HG03575 (cell line): ENCODE data around the gene PRDM16.

Experiments
- ATAC-seq: cut with Tn5 transposase; IDR thresholded peaks from one replicate; pipeline ENCODE4 v1.9.1; 2021; ENCODE audit not compliant: unreplicated experiment, insufficient number of reproducible peaks, low FRiP score; ENCODE audit errors: extremely low read depth

Gene PRDM16

DNA sequence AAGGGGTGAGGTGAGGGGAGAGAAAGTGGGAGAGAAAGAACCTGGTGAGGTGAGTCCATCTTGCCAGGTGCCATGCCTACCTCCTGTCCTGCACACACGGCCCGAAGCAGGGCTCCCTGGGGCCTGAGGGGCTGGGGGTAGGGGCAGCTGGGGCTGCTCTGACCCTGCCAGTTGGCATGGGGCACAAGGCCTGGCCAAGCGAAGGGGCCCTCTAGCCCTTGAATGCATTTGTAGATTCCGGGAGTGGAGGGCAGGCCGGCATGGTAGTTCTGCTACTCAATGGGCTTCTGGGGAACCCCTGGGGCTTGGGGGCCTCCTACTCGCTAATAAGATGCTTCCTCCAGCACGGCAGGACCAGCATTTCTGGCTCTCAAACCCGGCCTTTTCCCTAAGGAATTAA, 3.6 kb upstream of the PRDM16 start:
- ATAC-seq, result no peak

DNA sequence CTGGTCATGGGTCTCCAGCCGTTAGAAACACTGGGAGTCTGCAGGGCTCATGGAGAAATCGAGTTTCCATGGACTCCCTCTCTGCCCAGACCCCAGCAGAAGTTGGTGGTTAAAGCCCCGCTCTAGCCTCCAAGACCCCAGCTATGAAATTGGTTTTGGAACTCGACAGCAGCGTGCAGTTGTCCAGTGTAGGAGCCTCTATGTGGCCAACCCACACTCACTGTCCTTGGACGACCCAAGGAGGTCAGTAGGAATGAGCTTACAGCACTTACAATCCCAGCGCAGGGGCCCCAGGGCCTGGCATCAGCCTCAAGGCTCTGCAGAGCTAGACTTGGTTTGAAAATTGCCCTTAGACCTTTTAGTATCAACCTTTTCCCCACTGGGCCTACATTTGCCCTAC, 3.2 kb upstream of the PRDM16 start:
- no peak for ATAC-seq

DNA sequence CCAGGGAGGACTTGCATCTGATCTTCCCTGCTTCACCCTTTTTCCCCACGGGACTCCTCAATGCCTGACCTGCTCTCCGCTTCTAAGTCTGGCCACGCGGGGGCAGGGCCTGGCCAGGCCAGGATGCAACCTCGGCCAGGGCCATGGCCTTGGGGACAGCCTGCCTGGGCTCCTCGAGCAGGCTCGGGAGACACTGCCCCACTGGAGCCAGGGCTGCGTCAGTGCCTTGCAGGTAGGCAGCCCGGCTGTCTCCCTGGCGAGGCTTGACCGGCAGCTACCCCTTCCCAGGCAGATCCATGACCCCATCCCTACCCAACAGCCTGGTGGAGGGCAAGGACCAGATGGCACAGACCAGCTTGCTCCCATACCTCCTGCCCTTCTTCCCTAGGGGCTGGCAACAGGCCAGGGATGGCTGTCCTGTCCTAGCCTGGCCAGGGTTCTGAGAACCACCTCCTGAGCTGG, 2.7 kb upstream of the PRDM16 start:
- no peak for ATAC-seq

DNA sequence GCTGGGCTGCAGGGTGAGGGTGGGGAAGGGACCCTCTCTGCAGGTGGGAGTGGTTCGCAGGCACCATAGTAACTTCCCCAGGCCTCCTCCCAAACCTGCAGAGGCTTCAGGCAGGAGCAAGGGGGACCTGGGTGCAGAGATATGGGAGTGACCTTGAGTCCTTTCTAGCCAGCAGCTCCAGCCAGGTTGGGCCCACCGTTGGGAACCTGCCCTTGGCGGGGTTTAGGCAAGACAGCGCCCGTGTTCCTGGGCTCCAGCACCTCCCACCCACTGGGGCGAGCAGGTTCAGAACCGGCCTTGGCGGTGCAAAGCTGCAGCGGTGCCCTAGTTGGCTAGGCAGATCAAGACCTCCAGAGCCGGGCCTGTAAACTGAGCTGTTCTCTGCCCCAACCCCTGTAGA, 2.2 kb upstream of the PRDM16 start:
- no peak for ATAC-seq

DNA sequence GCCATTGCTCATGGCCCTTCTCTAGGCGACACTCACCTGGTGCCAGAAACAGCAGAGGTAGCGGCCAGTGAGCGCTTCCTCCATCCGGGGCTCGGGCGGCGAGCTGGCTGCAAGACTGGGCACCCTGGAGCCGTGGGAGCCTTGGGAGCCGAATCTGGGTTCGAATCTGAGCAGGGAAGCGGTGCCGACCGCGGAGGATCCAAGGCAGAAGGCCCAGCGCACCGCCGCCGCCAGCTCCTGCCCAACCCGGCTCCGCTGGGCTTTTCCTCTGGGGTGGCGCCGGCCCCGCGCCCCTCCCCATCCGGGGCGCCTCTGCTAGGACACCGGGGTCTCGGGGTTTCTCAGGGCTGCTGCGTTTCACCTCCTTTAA, 1.7 kb upstream of the PRDM16 start:
- no peak for ATAC-seq

DNA sequence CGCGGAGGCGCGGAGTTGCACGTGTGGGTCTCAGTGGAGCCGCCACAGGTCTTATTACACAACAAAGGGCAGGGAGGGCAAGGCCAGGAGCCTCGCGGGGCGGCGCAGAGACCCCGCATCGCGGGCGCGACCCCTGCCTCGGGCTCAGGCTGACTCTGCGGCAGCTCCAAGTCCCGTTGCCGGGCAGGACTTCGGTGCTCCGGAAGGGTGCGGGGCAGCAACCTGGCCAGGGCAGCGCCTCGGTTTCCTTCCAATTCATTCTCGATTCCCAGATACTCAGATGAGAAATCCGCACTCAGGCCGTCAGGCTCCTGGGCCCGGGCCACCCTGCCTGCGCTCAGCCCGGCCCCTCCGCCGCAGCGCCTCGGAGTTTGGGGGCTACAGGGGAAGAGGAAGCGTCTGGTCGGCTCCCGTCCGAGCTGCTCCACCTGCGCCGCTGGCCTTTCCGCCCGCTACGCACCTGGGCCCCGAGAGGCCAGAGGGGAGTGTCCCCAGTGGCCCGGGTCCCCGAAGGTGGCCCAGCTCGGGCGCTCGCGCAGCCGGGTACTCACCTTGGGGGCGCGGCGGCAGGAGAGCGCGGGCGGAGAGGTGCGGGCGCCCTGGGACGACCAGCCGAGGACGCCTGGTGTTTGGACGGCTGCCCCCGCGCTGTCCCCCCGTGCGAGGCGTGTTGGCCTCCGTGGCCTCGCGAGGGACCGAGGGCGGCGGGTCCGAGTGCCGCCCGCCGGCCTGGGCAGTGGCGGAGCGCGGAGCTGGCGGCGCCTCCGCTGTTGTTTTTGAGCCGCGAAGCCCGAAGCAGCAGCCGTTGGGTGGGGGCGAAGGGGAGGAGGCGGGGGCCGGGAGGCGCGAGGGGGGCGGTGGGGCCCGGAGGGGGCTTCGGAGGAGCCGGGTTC, 1.1 kb upstream of the PRDM16 start:
- ATAC-seq, result no peak

DNA sequence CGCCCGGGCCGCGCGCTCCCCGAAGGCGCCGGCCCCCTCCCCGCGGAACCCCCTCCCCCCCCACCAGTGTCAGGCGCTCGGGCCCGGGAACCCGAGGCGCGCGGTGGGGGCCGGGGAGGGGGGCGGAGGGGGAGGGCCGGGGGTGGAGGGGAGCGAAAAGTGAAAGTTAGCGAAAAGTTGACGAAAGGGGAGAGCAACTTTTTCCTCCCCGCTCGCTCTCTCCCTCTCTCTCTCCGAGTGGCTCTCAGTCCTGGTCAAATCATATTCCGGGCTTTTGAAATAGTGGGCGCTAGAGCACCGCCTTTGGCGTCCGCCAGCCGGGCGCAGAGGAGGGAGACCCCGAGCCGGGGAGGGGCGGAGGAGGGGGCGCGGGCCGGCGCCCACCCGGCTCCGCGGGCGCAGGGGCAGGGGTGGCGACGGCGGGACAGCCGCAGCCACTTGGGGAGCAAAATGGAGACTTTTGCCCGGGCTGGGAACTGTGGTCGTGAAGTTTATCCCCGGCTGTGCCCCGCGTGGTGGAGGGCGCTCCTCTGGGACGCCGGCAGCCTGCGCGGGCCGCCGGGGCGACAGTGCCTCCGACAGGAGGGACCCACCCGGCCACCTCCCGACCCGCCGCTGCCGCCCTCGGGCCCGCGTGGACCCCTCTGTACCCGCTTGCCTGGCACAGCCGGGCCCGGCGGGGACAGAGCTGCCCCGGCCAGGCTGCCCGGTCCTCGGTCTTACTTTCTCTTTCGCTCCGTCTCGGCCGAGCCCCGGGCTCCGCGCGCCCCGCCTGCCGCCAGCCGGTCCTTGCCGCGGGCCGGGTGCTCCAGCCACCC, 697 bp downstream of the PRDM16 start:
- ATAC-seq, result no peak

DNA sequence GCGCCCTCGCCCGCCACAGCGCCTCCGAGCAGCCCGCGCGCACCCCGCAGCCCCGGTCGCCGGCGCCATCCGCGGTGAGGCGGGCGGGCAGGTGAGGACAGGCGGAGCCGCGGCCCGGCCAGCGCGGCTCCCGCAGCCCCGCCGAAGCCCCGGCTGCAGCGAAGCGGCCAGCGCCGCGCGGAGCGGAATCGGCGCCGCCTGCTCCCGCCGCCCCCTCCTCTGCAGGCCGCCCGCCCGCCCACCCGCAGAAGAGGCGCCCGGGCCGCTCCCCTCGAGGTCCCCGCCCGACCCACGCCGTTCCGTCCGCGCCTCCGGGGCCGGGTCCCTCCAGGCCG, 1.3 kb downstream of the PRDM16 start:
- ATAC-seq, result no peak

DNA sequence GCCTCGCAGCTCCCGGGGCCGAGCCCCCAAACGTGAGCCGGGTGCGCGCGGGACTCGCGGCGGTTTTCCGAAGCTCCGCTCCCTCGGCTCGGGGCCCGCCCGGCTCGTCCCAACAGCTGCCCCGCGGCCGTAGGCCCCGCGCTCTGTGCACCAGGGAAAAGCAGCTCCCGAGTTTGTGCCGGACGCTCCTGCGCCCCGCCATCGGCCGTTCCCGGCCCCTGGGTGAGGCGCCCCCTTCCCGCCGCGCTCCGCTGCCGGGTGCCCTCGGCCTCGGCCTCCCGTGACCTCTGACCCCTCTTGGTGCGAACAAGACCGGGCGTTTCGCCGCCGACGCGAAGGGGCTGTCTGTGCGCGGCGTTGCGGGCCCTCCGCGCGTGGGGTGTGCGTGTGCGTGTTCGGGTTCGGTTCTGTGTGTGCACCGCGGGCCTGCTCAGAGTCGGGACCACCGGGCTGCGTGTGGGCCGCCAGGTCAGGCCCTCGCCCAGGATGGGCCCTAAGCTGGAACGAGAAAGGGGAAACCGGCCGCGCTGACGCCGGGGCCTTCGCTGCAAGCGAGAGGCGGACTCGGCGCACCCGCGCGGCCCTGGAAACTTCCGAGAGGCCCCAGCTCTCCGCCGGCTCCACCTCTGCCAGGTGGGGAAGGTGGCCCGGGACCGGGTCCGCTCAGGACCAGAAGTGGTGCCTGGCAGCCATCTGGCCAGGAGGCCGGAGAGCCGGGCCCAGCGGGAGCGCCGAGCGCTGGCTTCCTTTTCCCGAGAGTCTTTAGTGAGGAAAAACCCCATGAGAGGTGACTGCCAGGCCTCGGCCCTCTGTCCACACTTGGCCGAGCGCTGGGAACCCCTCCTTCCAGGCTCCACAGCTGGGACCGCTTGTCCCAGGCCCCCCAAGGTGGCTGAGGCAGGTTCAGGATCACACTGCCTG, 1.9 kb downstream of the PRDM16 start:
- no peak for ATAC-seq

DNA sequence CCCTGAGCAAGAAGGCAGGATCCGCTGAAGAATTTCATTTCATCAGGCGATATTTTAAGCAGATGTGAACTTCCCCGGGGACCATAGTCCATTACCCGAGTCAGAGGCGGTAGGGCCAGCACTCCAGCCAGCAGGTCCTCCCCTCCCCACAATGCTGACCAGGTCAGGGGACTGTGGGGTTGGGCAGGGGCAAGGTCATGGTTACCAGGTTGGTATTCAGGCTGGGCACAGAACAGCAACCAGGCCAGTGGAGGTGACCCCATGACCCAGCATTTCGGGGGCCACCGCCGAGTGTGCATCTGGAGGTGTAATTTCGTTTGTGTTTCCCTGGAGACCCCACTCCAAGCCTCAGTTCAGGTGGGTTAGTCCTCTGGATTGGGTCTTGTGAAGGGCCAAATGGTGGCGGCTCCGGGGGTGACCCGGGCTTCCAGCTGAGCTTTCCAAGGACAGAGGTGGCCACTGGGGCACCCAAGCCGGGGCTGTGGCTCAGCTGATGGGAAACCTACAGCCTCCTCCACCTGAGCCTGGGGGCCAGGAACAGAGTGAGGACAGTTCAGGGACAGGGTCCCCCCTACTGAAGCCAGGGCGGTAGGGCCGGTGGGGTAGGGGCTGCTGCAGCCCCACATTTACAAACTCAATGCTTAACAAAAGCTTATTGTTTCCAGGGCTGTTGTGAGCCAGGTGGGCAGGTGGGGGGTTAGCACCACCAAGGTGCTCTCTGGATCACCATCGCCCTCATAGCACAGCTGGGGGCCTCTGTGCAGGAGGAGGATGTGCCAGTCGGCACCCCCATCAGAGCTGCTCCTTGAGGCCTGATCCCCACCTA, 2.8 kb downstream of the PRDM16 start:
- ATAC-seq, result no peak

DNA sequence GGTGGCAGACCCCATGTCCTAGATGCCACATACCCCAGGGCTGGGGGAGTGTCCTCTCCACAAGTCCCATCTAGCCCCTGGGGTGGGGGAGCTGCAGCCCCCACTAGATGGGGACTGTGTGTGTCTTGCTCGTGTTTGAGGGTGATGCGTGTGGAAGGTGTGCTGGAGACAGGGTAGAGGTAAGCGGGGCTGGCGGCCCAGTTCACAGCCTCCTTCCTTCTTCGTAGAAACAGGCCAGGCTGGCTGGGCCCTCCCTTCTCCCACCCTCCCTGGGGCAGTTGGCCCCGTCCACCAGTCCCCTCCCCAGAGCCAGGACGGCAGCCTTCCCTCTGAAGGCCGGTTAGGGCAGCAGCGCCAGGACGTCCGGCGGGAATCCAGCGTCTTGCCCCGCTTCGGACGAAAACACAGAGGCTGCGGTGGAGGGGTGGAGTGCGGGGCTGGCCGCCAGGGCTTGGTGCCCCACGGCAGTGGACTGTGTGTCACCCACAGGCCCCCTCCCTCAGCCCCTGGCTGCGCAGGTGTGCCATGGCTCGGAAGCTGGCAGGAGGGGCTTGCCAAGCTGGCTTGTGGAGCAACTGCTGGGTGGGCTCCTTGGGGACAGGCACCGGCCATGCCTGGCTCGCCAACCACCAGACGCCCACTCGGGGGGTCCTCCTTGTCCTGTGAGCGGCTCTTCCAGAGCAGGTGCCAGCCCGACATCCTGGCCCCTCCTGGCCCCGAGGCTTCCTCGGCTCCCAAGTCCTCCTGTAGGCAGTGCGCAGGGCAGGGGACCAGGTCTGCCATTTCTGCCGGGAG, 3.6 kb downstream of the PRDM16 start:
- no peak for ATAC-seq

DNA sequence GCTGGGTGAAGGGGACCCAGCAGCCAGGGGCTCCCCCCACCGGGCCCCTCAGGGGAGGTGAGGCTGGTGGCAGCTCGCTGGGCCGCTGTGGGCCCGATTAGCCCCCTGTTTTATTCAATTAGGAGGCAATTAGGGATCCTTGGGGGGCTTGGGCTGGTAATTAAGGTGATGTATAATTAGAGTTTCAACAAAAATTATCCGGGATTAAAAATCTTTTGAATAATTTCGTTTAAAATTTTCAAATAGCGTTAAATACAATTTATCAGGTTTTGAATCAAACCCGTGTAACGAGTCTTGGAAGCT, 4.1 kb downstream of the PRDM16 start:
- ATAC-seq, result no peak

DNA sequence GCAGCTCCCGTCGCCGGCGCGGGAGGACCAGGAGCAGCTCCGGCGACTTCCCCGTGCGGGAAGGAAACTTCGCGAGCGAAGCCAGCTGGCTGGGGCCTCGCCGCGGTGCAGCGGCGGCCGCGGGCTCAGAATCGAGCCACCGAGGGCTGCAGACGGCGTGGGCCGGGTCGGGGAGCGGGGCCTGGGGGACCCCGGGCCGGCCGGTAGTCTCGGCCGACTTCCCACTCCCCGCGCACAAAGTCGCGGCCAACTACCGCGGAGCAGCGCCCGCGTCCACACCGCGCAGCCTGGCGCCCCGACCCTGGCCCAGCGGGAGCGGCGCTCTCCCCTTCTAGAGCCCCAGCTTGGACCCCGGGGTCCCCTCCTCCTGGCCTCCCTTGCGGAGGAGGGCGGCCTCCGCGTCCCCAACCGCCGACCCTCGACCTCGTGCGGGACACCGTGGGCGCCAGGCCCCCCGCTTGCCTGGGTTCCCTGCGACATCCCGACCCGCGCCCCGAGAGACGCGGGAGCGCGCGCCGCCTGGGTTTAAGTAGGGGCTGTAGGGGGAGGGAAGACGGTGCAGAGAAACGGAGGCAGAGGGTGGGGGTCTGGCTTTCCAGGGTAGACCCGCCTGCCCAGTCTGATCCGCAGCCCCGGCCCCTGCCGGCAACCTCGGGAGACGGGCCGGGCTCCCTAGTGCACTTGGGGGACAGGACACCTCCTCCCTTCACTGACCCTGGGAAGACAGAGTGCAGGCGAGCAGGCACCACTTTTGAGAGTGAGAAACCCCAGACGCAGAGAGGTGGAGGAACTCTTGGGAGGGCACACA, 4.7 kb downstream of the PRDM16 start:
- no peak for ATAC-seq

DNA sequence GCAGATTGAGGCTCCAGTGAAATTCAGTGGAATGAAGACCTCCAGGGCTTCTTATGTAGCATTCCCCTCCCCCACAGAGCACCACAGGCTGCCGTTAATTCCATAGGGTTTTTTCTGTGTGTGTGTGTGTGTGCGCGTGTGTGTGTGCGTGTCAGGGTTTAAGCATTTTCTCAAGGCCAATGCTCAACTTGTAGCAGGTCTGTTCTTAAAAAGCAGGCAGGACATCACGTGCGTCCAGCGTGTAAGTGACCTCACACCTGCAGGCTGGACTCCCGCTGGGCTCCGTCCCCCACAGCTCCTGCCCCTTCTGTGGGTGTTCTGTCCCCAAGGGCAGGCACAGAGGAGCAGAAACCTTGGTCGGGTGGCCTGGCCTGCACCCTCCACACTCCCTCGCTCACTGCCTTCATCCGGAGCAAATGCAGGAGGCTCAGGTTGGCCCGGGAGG, 5.3 kb downstream of the PRDM16 start:
- no peak for ATAC-seq

DNA sequence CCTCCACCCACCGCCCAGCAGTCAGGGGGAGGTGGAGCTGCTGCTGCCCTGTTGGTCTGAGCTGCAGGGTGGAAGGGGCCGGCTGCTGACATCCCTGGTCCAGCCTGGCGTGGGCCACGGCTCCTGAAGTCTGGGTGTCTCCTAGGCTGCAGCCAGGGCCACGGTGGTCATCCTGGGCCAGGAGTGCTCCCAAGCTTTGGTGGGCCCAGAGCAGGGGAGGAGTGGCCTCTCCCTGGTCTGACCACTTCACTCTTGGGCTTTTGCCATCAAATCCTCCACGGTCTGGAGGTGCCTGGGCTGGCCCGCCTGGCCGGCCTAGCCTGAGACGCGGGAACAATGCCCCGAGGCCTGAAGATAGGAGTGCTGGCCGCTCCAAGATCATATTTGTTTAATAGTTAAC, 5.8 kb downstream of the PRDM16 start:
- ATAC-seq, result no peak

DNA sequence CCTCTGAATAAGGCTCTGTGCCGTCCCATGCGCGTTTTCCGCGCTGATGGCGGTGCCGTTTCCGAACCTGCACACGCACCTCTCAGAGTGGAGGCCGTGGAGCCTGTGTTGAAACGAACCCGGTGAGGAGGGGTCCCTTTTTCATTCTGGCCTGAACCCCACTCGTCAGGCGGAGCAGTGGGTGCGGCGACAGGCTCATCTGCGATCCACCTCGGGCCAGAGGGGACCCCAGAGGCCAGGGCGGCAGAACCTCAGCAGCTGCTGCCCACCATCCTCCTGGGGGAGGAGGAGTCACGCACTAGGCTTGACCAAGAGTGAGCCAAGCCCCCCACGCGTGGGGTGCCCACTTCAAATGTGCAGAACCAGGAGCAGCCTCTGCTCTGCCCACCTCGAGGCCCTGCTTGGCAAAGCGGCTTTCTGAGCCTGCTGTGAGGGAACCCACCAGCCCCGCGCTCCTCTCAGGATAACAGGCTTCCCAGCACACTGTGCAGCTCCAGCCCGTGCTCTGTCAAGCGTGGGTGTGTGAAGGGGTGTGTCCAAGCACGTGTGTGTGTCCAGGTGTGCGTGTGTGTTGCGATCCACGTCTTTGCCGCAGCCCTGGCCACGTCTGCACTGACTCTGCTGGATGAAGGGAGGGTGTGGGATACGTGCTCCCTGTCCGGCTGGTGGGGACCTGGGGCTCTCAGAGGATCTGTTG, 6.8 kb downstream of the PRDM16 start:
- ATAC-seq, result no peak

DNA sequence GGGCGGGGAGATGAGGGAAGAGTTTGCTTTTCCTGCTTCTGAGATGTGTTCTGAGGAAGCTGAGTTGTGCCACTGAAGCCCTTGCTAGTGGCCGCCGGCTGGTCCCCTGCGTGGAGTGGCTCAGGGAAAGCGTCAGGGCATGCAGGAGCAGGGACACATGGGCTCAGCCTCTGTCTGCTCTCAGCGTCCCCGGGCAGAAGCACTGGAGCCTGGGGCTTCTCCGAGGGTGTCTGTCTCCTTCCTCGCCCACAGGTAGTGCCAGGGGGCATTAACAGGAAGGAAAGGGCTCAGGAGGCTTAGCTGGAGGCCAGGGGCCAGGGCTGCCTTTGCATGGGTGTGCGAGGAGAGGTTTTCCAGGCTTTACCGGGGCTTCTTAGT, 7.3 kb downstream of the PRDM16 start:
- ATAC-seq, result no peak
